Thoracic aorta (tissue), 2 donors: ENCODE results near the gene WDR7. TPM values are rescaled to one million over a fixed set of nuclear protein-coding genes. Genes with fewer than 3 reads are reported as not detected.

Experiments
- ATAC-seq: fragments of 150-250 bp; one replicate; pipeline ENCODE4 v1.8.0; 2017; ENCODE audit warnings: low read depth; ENCODE audit not compliant: insufficient number of reproducible peaks, low FRiP score
- DNase-seq: peaks from one replicate; pipeline ENCODE4 v3.0.0-alpha.2; 2020; ENCODE audit warnings: low spot score
- H3K27ac ChIP-seq, 2 donors: fragments of 200-600 bp; sonication (generic); 1 replicate in 1 of 2; 2 replicates in 1 of 2; pipeline ENCODE4 v1.5.1; 2016; ENCODE audit warnings: mild to moderate bottlenecking in 2 of 2, moderate library complexity in 2 of 2
- H3K27me3 ChIP-seq: fragments of 200-600 bp; sonication (generic); replicated peaks from 2 replicates; pipeline ENCODE4 v1.6.0; 2016; ENCODE audit warnings: mild to moderate bottlenecking; ENCODE audit not compliant: insufficient read depth
- H3K36me3 ChIP-seq: fragments of 200-600 bp; sonication (generic); one replicate; pipeline ENCODE4 v1.5.1; 2016
- H3K4me1 ChIP-seq, 2 donors: fragments of 200-600 bp; sonication (generic); 1 replicate in 1 of 2; 2 replicates in 1 of 2; pipeline versions ENCODE4 v1.5.1 to v1.6.0; 2016; ENCODE audit warnings: low read depth in 2 of 2, mild to moderate bottlenecking in 1 of 2; ENCODE audit not compliant: control insufficient read depth in 1 of 2
- H3K4me3 ChIP-seq: fragments of 200-600 bp; sonication (generic); 2 replicates; pipeline ENCODE4 v1.5.1; 2016; ENCODE audit warnings: mild to moderate bottlenecking
- H3K9me3 ChIP-seq: fragments of 200-600 bp; sonication (generic); 2 replicates; pipeline ENCODE4 v1.5.1; 2016
- total RNA-seq, 2 donors: library from RNA; depleted of rRNA; stranded (reverse); fragments of >200 nt; gene quantifications; one replicate each; pipeline versions ENCODE4 v1.1.0 to v1.2.3, GENCODE V29; 2016
- TF ChIP-seq, protein P1 (sequence below): fragments of 200-600 bp; sonication (generic); IDR thresholded peaks from one replicate; pipeline ENCODE4 v1.5.1; 2019; ENCODE audit warnings: antibody characterized with exemption

The WDR7 gene
- total RNA-seq, 2 donors from 2014 or later, result 33.2 to 73.1 TPM

- ATAC-seq, result no peak
- H3K27me3 ChIP-seq, result no peaks in the 10 kb centered on the region
- no peak overlapping the region for H3K4me3 ChIP-seq
- no peaks in the 10 kb centered on the region for H3K4me1 ChIP-seq
- H3K27ac ChIP-seq, result no peak overlapping the region
- H3K36me3 ChIP-seq, result no peaks in the 10 kb centered on the region
- H3K9me3 ChIP-seq, result no peaks in the 10 kb centered on the region
- DNase-seq, result no peak
- TF ChIP-seq, protein P1, sequence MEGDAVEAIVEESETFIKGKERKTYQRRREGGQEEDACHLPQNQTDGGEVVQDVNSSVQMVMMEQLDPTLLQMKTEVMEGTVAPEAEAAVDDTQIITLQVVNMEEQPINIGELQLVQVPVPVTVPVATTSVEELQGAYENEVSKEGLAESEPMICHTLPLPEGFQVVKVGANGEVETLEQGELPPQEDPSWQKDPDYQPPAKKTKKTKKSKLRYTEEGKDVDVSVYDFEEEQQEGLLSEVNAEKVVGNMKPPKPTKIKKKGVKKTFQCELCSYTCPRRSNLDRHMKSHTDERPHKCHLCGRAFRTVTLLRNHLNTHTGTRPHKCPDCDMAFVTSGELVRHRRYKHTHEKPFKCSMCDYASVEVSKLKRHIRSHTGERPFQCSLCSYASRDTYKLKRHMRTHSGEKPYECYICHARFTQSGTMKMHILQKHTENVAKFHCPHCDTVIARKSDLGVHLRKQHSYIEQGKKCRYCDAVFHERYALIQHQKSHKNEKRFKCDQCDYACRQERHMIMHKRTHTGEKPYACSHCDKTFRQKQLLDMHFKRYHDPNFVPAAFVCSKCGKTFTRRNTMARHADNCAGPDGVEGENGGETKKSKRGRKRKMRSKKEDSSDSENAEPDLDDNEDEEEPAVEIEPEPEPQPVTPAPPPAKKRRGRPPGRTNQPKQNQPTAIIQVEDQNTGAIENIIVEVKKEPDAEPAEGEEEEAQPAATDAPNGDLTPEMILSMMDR, result no peak
These were observed 69.9 kb downstream of the WDR7 start for GRCh38 chr18:56721031-56721430.

- TF ChIP-seq, protein P1, result no peak
- DNase-seq (no peak), ATAC-seq (no peak)
- H3K36me3 ChIP-seq, result no peaks in the 10 kb centered on the region
- no peak overlapping the region for H3K27ac ChIP-seq
- no peaks in the 10 kb centered on the region for H3K9me3 ChIP-seq
- H3K27me3 ChIP-seq, result no peaks in the 10 kb centered on the region
- no peaks in the 10 kb centered on the region for H3K4me1 ChIP-seq
- H3K4me3 ChIP-seq, result no peak overlapping the region
These were observed 70.3 kb downstream of the WDR7 start for GRCh38 chr18:56721491-56721890.

GRCh38 chr18:56722518-56722917 lies 71.4 kb downstream of the WDR7 start:
- TF ChIP-seq, protein P1, result no peak
- Histone ChIP-seq H3K4me1 (no peaks in the 10 kb centered on the region), H3K27me3 (no peaks in the 10 kb centered on the region), H3K4me3 (no peak overlapping the region), H3K9me3 (no peaks in the 10 kb centered on the region), H3K36me3 (no peaks in the 10 kb centered on the region), H3K27ac (no peak overlapping the region)
- ATAC-seq, result no peak
- no peak for DNase-seq

GRCh38 chr18:56723068-56723467 lies 71.9 kb downstream of the WDR7 start:
- Histone ChIP-seq H3K36me3 (no peaks in the 10 kb centered on the region), H3K27ac (no peak overlapping the region), H3K4me1 (no peaks in the 10 kb centered on the region), H3K27me3 (no peaks in the 10 kb centered on the region), H3K4me3 (no peak overlapping the region), H3K9me3 (no peaks in the 10 kb centered on the region)
- TF ChIP-seq, protein P1, result no peak
- ATAC-seq, result no peak
- no peak for DNase-seq

DNA sequence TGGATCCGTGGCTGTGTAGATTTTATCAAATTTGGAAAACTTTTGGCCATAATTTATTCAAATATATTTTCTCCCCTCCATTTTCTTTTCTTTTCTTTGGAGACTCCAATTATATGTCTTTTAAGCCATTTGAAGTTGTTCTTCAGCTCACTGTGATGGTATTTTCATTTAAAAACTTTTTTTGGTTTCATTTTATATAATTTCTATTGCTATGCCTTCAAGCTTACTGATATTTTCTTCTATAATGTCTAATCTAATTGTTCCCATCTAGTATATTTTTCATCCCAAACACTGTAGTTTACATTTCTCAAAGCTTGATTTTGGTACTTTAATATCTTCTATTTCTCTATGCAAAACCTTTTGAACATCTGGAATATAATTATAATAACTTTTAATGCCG lies 72.5 kb downstream of the WDR7 start:
- Histone ChIP-seq H3K36me3 (peaks cover 4% of the 10 kb centered on the region), H3K27ac (no peak overlapping the region)

More for the DNA sequence above, 72.5 kb downstream of the WDR7 start:
- ATAC-seq, result no peak
- Histone ChIP-seq H3K4me1 (no peaks in the 10 kb centered on the region), H3K27me3 (no peaks in the 10 kb centered on the region), H3K4me3 (no peak overlapping the region), H3K9me3 (no peaks in the 10 kb centered on the region)
- TF ChIP-seq, protein P1, result no peak
- DNase-seq, result no peak
